Pericardium fibroblast (primary cell): ENCODE measurements around the gene TWSG1. TPM values are rescaled to one million over a fixed set of nuclear protein-coding genes. Genes with fewer than 3 reads are reported as not detected.

Experiments
- total RNA-seq: library from RNA; depleted of rRNA; stranded (reverse); fragments of >200 nt; gene quantifications from 2 replicates; pipeline ENCODE4 v1.2.3, GENCODE V29; 2015

Gene TWSG1
- total RNA-seq: 53.6 and 70.0 TPM in 2 replicates

GRCh38 chr18:9334329-9334972 is at the start of gene TWSG1:
Gene TWSG1 (plus strand): TSS chr18:9334773. CDS start chr18:9337230, 2,457 bp downstream.

Other genes starting within 250 kb of the TWSG1 start
- gene NDUFV2, start 232.1 kb upstream of the TWSG1 start, total RNA-seq: 84.5 and 109 TPM in 2 replicates
- 10.9 and 11.2 TPM in 2 replicates for gene ANKRD12, start 198.0 kb upstream of the TWSG1 start, total RNA-seq
- gene RALBP1, start 140.7 kb downstream of the TWSG1 start, total RNA-seq: 45.6 and 60.9 TPM in 2 replicates